ENCODE data around the gene S1PR3.

GRCh38 chr9:88978034-88978433 lies 13.2 kb upstream of the S1PR3 start:
- TF ChIP-seq CTCF (IDR thresholded peaks at IDR 0.05; ENCODE audit: low read depth, low read length, missing input control) (no peak), YY1 (IDR thresholded peaks at IDR 0.05) (no peak)
